Epithelial cell of proximal tubule (primary cell): ENCODE data around the gene F11R. TPM values are rescaled to one million over a fixed set of nuclear protein-coding genes. Genes with fewer than 3 reads are reported as not detected.

Experiments used
- DNase-seq: peaks from one replicate; pipeline ENCODE4 v3.0.0-alpha.2; 2011; ENCODE audit warnings: low read depth
- H3K4me3 ChIP-seq: 2 replicates; pipeline ENCODE4 v1.5.1; 2011; ENCODE audit warnings: low read depth, mild to moderate bottlenecking, low read length
- CTCF ChIP-seq: conservative IDR thresholded peaks from 2 replicates; pipeline ENCODE4 v1.5.1; 2012; ENCODE audit warnings: low read depth, mild to moderate bottlenecking, low read length
- total RNA-seq: library from RNA; depleted of rRNA; stranded (reverse); fragments of >200 nt; gene quantifications from 2 replicates; pipeline ENCODE4 v1.2.3, GENCODE V29; 2015

The F11R gene
- total RNA-seq, 1 donor from 2014 or later = 57.8 TPM

GRCh38 chr1:161013488-161014230 lies 7.3 kb downstream of the F11R start:
- H3K4me3 ChIP-seq = peak overlapping the region; percentile 40
- peak; percentile 82 for DNase-seq
- TF ChIP-seq CTCF = no peak

DNA sequence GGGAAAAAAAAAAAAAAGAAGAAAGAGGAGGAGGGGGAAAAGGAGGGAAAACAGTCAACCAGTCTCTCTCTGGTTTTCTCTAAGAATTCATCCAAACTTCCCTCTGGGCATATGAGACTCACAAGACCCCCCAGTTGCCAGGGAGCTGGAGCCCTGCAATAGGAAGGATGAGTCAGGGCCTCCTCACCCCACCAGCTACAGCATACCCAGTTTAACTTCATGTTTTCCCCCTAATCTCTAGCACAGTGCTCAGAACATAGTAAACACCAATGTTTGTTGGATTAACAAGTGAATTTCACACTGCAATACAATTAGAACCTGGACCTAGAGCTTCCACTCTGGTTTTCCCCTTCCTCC lies 7.8 kb downstream of the F11R start:
- no peak for DNase-seq
- H3K4me3 ChIP-seq = peak overlapping the region; percentile 40
- TF ChIP-seq CTCF = no peak

GRCh38 chr1:161012420-161012819 lies 8.5 kb downstream of the F11R start:
- DNase-seq = no peak
- no peak for TF ChIP-seq CTCF
- no peak overlapping the region for H3K4me3 ChIP-seq

GRCh38 chr1:161009602-161010211 lies 11.2 kb downstream of the F11R start:
- TF ChIP-seq CTCF = no peak
- DNase-seq = no peak
- no peak overlapping the region for H3K4me3 ChIP-seq

DNA sequence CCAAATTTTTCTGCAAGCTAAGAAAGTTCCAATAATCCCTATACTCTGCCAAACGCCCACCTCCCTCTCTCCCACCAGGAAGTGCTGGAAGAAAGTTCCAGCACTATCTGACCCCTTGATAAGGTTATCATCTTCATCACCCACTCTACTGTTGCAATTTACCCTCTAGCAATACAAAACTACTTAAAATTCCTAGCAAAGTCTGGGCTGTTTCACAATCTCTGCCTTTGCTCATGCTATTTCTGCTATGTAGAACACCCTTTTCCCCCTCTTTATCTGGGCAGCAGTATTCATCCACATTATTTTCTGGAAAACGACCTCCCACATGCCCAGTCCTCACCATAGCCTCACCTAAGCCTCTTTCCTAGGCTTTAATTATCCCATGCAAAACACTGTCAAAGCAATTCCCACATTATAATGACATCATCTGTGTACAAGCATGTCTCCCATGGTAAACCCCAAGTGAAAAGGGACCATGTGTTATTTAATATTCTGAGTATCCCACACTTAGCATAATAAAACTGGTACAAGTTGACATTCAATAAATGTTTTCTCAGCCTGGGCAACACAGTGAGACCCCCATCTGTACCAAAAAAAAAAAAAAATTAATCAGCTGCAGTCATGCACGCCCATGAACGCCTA lies 12.0 kb downstream of the F11R start:
- no peak for DNase-seq
- no peak overlapping the region for H3K4me3 ChIP-seq
- no peak for TF ChIP-seq CTCF

DNA sequence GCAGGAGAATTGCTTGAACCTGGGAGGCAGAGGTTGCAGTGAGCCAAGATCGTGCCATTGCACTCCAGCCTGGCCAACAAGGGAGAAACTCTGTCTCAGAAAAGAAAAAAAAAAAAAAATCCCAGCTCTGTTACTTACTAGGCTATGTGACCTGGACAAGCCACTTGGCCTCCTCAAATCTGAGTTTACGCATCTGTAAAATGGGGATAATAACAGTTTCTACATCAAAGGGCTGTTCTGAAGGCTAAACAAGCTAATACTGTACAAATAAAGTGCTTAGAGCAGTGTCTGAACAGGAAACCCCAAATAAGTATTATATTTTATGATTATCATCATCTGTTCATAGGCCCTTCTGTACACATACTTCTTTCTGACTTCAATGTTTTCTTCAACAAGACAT lies 13.6 kb downstream of the F11R start:
- no peak for DNase-seq
- no peak for TF ChIP-seq CTCF
- H3K4me3 ChIP-seq = no peak overlapping the region
